HG03558 (cell line): ENCODE measurements around the gene NXT1.

Experiments
- ATAC-seq: cut with Tn5 transposase; IDR thresholded peaks from one replicate; pipeline ENCODE4 v1.9.1; 2021; ENCODE audit warnings: moderate number of reproducible peaks; ENCODE audit not compliant: unreplicated experiment; ENCODE audit errors: extremely low read depth

The NXT1 gene

GRCh38 chr20:23386304-23387117, 35.9 kb downstream of the NXT1 start:
- ATAC-seq = no peak

- no peak for ATAC-seq
Measured at GRCh38 chr20:23387118-23387443, 36.5 kb downstream of the NXT1 start.

- no peak for ATAC-seq
Measured at GRCh38 chr20:23390091-23390774, 39.6 kb downstream of the NXT1 start.

GRCh38 chr20:23391707-23392310, 41.2 kb downstream of the NXT1 start:
- no peak for ATAC-seq

GRCh38 chr20:23393996-23394775, 43.6 kb downstream of the NXT1 start:
- no peak for ATAC-seq

GRCh38 chr20:23396950-23397627, 46.5 kb downstream of the NXT1 start:
- no peak for ATAC-seq

GRCh38 chr20:23397961-23398360, 47.4 kb downstream of the NXT1 start:
- ATAC-seq = no peak

GRCh38 chr20:23399568-23400241, 49.1 kb downstream of the NXT1 start:
- ATAC-seq = no peak

- no peak for ATAC-seq
Measured at GRCh38 chr20:23401051-23401450, 50.5 kb downstream of the NXT1 start.

GRCh38 chr20:23403751-23404150, 53.2 kb downstream of the NXT1 start:
- no peak for ATAC-seq

- ATAC-seq = no peak
Measured at GRCh38 chr20:23404196-23404595, 53.6 kb downstream of the NXT1 start.
